A549 (cell line): ENCODE measurements around the gene RASSF4. TPM values are rescaled to one million over a fixed set of nuclear protein-coding genes. Genes with fewer than 3 reads are reported as not detected.

Experiments used
- ATAC-seq, 2 experiments: fragments of 200-7000 bp in 1 of 2; fragments of >200 bp in 1 of 2; cut with Nextera tagmentation in 1 of 2; cut with Tn5 transposase in 1 of 2; 3 replicates each; pipeline versions ENCODE4 v1.8.0 to v1.9.1; 2018 to 2020; ENCODE audit warnings: mild to moderate bottlenecking in 1 of 2, moderate library complexity in 1 of 2
- CTCF ChIA-PET: fragments of 300-600 bp; sonication (Branson Sonifier 250); formaldehyde crosslinking; extraction: SDS; loops from one replicate; lab custom pipeline; 2021; ENCODE audit warnings: antibody characterized with exemption, inconsistent platforms; lab: Yijun Ruan, JAX
- POLR2A ChIA-PET: fragments of 350-600 bp; formaldehyde crosslinking; extraction: SDS; loops from one replicate; lab custom pipeline; 2021; ENCODE audit warnings: antibody characterized with exemption, inconsistent platforms; lab: Yijun Ruan, JAX
- DNase-seq, 2 experiments: peaks; one replicate each; pipeline versions ENCODE4 v3.0.0 to v3.0.0-alpha.2; 2011 to 2016; ENCODE audit warnings: low read depth in 1 of 2, low spot score in 1 of 2
- FAIRE-seq: peaks from 2 replicates; lab custom pipeline; 2011; peaks lifted over from hg19 to GRCh38; lab: Jason Lieb, UNC
- H3K27ac ChIP-seq, 2 experiments: fragments of >200 bp; sonication (Bioruptor Twin); formaldehyde crosslinking; 3 replicates each; pipeline ENCODE4 v1.5.1; 2016 to 2017
- H3K4me1 ChIP-seq: fragments of >200 bp; sonication (Bioruptor Twin); formaldehyde crosslinking; 3 replicates; pipeline ENCODE4 v1.6.1; 2016
- H3K4me2 ChIP-seq: fragments of >200 bp; sonication (Bioruptor Twin); formaldehyde crosslinking; 3 replicates; pipeline ENCODE4 v1.6.1; 2016
- H3K4me3 ChIP-seq: fragments of >200 bp; sonication (Bioruptor Twin); formaldehyde crosslinking; 3 replicates; pipeline ENCODE4 v1.5.1; 2016
- H3K9me3 ChIP-seq: fragments of >200 bp; sonication (Bioruptor Twin); formaldehyde crosslinking; 3 replicates; pipeline ENCODE4 v1.6.1; 2016
- CBX8 ChIP-seq: fragments of 200-600 bp; sonication (generic); IDR thresholded peaks from 2 replicates; pipeline ENCODE4 v1.6.1; 2016
- E2F6 ChIP-seq: IDR thresholded peaks from 2 replicates; pipeline ENCODE4 v1.6.1; 2012; ENCODE audit warnings: low read depth, borderline replicate concordance
- EHMT2 ChIP-seq: fragments of 200-600 bp; sonication (generic); IDR thresholded peaks from 2 replicates; pipeline ENCODE4 v1.6.1; 2016; ENCODE audit warnings: antibody characterized with exemption, low read depth, mild to moderate bottlenecking, moderate library complexity
- ESRRA ChIP-seq: fragments of 150-350 bp; IDR thresholded peaks from 2 replicates; pipeline ENCODE4 v1.6.1; 2014; ENCODE audit warnings: mild to moderate bottlenecking, low read length, borderline replicate concordance
- FOSB ChIP-seq: fragments of 250-450 bp; sonication (Bioruptor Pico); IDR thresholded peaks from 2 replicates; pipeline ENCODE4 v1.5.0; 2020; ENCODE audit warnings: mild to moderate bottlenecking, moderate library complexity
- FOXS1 ChIP-seq: fragments of 250-450 bp; sonication (Bioruptor Pico); IDR thresholded peaks from 2 replicates; pipeline ENCODE4 v1.5.0; 2020; ENCODE audit warnings: mild to moderate bottlenecking, moderate library complexity
- HDAC2 ChIP-seq: fragments of 200-600 bp; sonication (generic); IDR thresholded peaks from 2 replicates; pipeline ENCODE4 v1.6.1; 2016
- HES2 ChIP-seq: fragments of >200 bp; sonication (Bioruptor Twin); formaldehyde crosslinking; IDR thresholded peaks from 2 replicates; pipeline ENCODE4 v1.6.1; 2016
- HOXA7 ChIP-seq: fragments of 250-450 bp; sonication (Bioruptor Pico); IDR thresholded peaks from 2 replicates; pipeline ENCODE4 v1.5.0; 2020; ENCODE audit warnings: mild to moderate bottlenecking, moderate library complexity
- MYC ChIP-seq: IDR thresholded peaks from 2 replicates; pipeline ENCODE4 v1.6.1; 2012; ENCODE audit warnings: mild to moderate bottlenecking, inconsistent platforms, low read length, improper control_type of control experiment, borderline replicate concordance
- NFE2L2 ChIP-seq: fragments of 150-350 bp; conservative IDR thresholded peaks from 2 replicates; pipeline ENCODE4 v1.6.1; 2014; ENCODE audit warnings: low read length
- RARB ChIP-seq: fragments of 250-450 bp; sonication (Bioruptor Pico); IDR thresholded peaks from 2 replicates; pipeline ENCODE4 v1.8.0; 2021; ENCODE audit warnings: mild to moderate bottlenecking, moderate library complexity
- TFCP2L1 ChIP-seq: fragments of 250-450 bp; sonication (Bioruptor Pico); IDR thresholded peaks from 2 replicates; pipeline ENCODE4 v1.5.0; 2021; ENCODE audit warnings: mild to moderate bottlenecking
- TP53 ChIP-seq: fragments of 250-450 bp; sonication (Bioruptor Pico); IDR thresholded peaks from 2 replicates; pipeline ENCODE4 v1.5.0; 2021; ENCODE audit warnings: mild to moderate bottlenecking, moderate library complexity
- USF2 ChIP-seq: fragments of 450-650 bp; IDR thresholded peaks from 2 replicates; pipeline ENCODE4 v1.6.1; 2014; ENCODE audit warnings: antibody characterized with exemption
- ZFP36 ChIP-seq: fragments of 450-650 bp; IDR thresholded peaks from 2 replicates; pipeline ENCODE4 v1.6.1; 2014; ENCODE audit warnings: borderline replicate concordance; ENCODE audit not compliant: partially characterized antibody
- ZNF302 ChIP-seq: fragments of 250-450 bp; sonication (Bioruptor Pico); IDR thresholded peaks from 2 replicates; pipeline ENCODE4 v1.9.0; 2021; ENCODE audit warnings: inconsistent platforms, mild to moderate bottlenecking, moderate library complexity
- WGBS: methylation state at CpG from one replicate; pipeline ENCODE4 v1.1.6; 2017; ENCODE audit errors: missing lambda C conversion rate; 5-methylcytosine and 5-hydroxymethylcytosine counted together
- polyA plus RNA-seq, 4 experiments: library from polyadenylated mRNA; depleted of rRNA in 3 of 4; stranded (reverse); fragments of >200 nt; fragmentation: RNase III in 1 of 4; extraction: RNeasy Plus Mini Kit Qiagen cat#74134 plus additional on column Dnase treatment in 1 of 4; gene quantifications; 2 replicates in 3 of 4; 3 replicates in 1 of 4; pipeline ENCODE4 v1.2.3, GENCODE V29; 2011 to 2017

RASSF4 gene
- polyA plus RNA-seq, 2 of the 4 experiments (the other 2 are of a cell fraction): 1.9 to 2.2 TPM

- TF ChIP-seq TFCP2L1 (no peak), NFE2L2 (no peak), FOXS1 (CRISPR knock-in tag) (no peak), E2F6 (no peak), HES2 (no peak), ZFP36 (no peak), HDAC2 (no peak)
- no peaks in the 10 kb centered on the region for H3K9me3 ChIP-seq
- ChIA-PET CTCF (interaction anchor here (1.1 to 1.5 kb wide), 2 partner anchors 22 to 27 kb away, joined by 3 read pairs; no protein-coding TSS in a partner anchor), POLR2A (no interaction called here)
- FAIRE-seq (no peak), ATAC-seq (no peak), DNase-seq (no peak)
- H3K4me3 ChIP-seq: no peak overlapping the region
- no peak overlapping the region for H3K4me2 ChIP-seq
- no peak overlapping the region for H3K27ac ChIP-seq
- H3K4me1 ChIP-seq: peaks cover 9% of the 10 kb centered on the region; the same call in 2 of the 3 replicates
These were observed 4.6 kb upstream of the RASSF4 start for GRCh38 chr10:44954962-44955361.

GRCh38 chr10:44955413-44956070, 4.1 kb upstream of the RASSF4 start:
- no peak for DNase-seq
- 94% methylated on average over 8 of the region's 8 CpGs for WGBS
- ChIA-PET POLR2A (no interaction called here), CTCF (interaction anchor here (0.6 to 1.5 kb wide), 3 partner anchors 23 to 1572 kb away, joined by 3 read pairs; no protein-coding TSS in a partner anchor)
- Histone ChIP-seq H3K9me3 (no peaks in the 10 kb centered on the region), H3K4me2 (no peak overlapping the region), H3K4me1 (peaks cover 12% of the 10 kb centered on the region; the same call in 2 of the 3 replicates), H3K4me3 (no peak overlapping the region), H3K27ac (no peak overlapping the region)
- no peak for FAIRE-seq
- no peak for ATAC-seq
- TF ChIP-seq TP53 (CRISPR knock-in tag): no peak
- no peak for TF ChIP-seq ESRRA

- TF ChIP-seq RARB (CRISPR knock-in tag) (no peak), ZNF302 (CRISPR knock-in tag) (no peak), USF2 (no peak), CBX8 (no peak), FOSB (CRISPR knock-in tag) (no peak), EHMT2 (no peak), HOXA7 (CRISPR knock-in tag) (no peak), MYC (no peak)
- TF ChIP-seq, all 56 proteins: peak for 0
- Histone ChIP-seq H3K4me3 (no peak overlapping the region), H3K9me3 (no peaks in the 10 kb centered on the region), H3K4me2 (no peak overlapping the region), H3K4me1 (peaks cover 12% of the 10 kb centered on the region; the same call in 2 of the 3 replicates), H3K27ac (no peak overlapping the region)
- FAIRE-seq (no peak), DNase-seq (no peak), ATAC-seq (no peak)
- WGBS: 93% methylated on average over 4 of the region's 4 CpGs
- ChIA-PET POLR2A (no interaction called here), CTCF (interaction anchor here (1.0 to 1.5 kb wide), 2 partner anchors 18 to 24 kb away, joined by 3 read pairs; no protein-coding TSS in a partner anchor)
These were observed 3.4 kb upstream of the RASSF4 start for GRCh38 chr10:44956226-44956625.
